GM19397 (cell line): ENCODE results near the gene HTRA3.

Experiments
- ATAC-seq: cut with Tn5 transposase; IDR thresholded peaks from one replicate; pipeline ENCODE4 v1.9.1; 2021; ENCODE audit warnings: mild to moderate bottlenecking, moderate library complexity; ENCODE audit not compliant: unreplicated experiment

Gene HTRA3

DNA sequence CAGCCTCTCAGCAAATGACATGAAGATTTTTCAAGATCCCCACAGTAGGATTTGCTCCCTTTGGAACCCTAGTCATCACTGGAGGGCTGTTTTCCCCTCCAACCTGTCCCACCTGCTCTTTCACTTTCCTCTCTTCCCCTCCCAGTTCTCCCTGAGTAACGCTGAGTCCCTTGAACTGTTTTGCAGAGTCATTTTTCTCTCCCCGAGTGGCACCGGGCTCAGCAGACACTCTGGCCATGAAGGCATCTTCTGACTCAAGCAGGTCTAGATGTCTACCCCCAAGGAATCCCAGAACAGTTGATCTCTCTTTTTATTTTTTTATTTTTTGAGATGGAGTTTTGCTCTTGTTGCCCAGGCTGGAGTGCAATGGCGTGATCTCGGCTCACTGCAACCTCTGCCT, 52.2 kb downstream of the HTRA3 start:
- ATAC-seq: no peak

DNA sequence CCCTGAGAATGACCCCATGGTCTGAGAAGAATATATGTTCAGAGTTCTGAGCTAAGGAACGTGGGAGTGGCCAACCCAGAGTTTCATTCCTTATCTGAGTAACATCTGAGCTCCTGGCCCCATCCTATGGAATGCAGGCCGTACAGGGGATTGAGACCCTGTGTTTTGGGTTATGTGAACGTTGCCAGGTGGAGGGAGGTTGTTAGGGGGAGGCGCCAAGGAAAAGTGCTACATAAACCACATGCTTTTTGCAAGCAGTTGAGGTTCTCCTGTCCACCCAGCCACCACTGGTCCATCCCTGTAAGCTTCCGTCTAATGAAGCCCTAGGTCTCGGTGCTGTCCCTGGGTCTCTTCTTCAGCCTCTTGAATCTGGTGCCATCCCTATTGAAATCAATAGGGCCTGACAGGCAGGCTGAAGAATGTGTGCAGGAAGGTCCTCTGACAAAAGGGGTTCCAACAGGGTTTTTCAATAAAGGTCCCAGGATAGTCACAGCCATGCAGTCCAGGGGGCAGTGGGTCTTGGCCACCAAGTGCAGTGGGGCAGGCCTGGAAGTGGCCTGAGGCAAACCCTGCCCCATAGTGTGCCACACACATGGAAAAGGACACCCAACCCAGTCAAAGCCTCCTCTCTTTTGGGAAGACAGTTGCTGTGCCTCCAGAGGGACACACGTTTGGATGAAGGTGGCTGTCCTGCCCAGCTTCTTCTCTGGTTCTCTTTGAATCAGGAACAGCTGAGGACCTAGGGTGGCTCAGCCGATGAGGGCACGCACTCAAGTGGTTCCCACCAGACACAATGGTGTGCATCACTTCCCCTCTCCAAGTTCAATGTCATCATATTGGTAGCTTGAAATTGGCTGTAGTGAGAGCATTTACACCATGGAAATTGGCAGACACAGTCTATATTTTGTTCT, 53.5 kb downstream of the HTRA3 start:
- ATAC-seq: no peak

GRCh38 chr4:8323947-8324555, 54.5 kb downstream of the HTRA3 start:
- no peak for ATAC-seq

DNA sequence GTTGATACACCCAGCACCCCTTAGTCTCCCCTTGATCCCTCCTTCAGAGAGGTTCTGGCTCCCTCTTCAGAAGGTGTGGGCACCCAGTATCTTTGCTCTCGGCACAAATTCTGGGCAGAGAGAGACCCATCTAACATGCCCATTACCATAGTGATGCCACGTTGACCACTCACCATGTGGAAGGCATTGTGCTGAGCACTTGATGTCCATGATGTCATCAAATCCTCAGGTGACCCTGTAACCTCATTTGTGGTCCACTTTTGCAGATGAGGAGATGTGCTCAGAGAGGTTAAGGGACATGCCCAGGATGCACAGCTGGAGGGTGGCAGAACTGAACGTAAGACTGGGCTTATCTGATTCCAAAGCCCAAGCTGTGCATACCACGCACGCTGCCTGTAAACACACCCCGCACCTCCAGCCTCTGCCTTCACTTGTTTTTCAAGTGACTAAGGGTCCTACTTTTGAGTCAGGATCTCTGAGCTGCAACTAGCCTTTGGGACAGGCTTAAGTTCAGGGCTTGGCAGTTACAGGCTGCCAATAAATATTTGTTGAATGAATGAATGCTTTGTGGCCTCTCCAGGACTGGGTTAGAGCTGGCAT, 55.2 kb downstream of the HTRA3 start:
- ATAC-seq: no peak

- no peak for ATAC-seq
Measured at GRCh38 chr4:8325291-8325973, 55.9 kb downstream of the HTRA3 start.

DNA sequence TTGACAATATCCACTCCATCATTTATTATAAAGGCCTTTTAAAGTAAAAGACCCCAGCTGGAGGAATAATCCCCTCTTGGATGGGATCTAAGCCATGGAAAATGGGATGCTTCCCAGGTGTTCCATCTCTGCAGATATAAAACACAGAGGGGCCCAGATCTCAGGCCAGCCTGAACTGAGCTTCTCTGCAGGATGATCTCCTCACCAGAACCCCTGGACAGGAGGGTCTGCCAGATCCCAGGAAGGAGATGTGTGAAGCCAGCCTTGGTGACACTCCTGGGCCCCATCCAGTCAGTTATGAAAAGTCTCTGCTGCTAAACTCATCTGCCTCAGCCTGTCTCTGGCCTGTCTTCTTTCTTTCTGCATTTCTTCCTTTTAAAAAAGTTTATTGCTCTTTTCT, 56.7 kb downstream of the HTRA3 start:
- ATAC-seq: no peak

GRCh38 chr4:8328456-8328855, 58.9 kb downstream of the HTRA3 start:
- ATAC-seq: no peak

- ATAC-seq: no peak
Measured at GRCh38 chr4:8328866-8329559, 59.5 kb downstream of the HTRA3 start.

DNA sequence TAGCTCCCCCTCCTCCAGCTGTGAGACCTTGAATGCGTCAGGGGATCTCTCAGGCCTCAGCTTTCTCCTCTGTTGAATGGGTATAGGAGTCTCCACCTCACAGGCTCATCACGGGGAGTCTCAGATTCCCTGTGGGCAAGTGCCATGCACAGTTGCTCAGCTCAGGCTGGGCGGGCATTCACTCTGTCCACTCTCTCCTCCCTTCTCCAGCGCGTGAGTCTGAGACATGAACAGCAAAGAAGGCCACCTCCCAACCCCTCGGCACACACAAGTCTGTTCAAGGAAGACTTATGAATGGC, 60.0 kb downstream of the HTRA3 start:
- ATAC-seq: no peak

- no peak for ATAC-seq
Measured at GRCh38 chr4:8329859-8330761, 60.6 kb downstream of the HTRA3 start.

GRCh38 chr4:8330821-8331574, 61.4 kb downstream of the HTRA3 start:
- ATAC-seq: no peak

GRCh38 chr4:8331575-8331955, 62.0 kb downstream of the HTRA3 start:
- ATAC-seq: no peak

DNA sequence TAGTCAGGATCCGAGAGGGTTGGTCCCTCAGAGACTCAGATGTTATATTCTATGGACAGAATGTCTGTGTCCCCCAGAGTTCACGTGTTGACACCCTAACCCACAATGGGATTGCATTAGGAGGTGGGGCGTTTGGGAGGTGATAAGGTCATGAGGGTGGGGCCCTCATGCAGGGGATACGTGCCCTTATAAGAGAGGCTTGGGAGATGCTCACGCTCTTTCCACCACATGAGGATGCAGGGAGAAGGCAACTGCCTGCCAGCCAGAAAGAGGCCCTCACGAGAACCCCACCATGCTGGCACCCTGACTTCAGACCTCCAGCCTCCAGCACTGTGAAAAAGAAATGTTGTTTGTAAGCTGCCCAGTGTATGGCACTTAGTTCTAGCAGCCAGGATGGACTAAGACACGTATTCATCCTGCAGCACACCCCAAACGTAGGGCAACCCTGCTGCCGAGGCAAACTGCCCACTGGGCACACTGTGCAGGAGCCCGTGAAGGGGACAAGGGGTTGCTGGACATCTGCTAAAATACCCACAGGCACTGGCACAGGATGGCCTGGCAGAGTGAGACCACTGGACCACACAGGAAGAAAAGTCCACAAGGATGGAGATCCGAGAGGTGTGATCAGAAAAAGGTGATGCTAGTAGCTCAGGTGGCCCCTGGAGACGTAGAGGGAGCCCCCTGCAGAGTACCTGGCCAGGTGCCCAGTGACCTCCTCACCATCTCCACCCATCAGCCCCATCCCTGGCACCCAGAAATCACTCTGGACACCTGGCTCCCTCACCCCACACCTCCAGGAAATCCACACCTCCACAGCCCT, 62.7 kb downstream of the HTRA3 start:
- ATAC-seq: no peak

DNA sequence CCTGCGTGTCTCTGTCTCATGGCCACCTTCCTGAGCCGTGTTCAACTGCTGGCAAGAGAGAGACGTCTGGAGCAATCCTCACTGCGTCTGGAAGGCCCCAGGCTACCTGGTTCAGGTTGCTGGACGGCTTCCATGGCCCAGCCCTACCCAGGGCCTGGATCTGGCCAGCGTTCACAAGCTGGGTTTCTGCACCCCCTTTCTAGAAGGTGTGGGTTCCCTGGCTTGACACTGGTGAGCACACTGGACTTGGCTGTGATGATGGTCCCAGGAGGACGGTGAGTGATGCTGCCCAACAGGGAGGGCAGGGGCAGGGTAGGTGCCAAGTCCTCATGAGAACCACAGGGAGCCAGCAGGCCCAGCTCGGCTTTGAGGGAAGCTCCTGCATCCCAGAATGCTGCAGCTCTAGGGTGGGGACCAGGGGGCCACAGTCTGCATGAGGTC, 63.4 kb downstream of the HTRA3 start:
- no peak for ATAC-seq

- no peak for ATAC-seq
Measured at GRCh38 chr4:8333726-8334460, 64.3 kb downstream of the HTRA3 start.

DNA sequence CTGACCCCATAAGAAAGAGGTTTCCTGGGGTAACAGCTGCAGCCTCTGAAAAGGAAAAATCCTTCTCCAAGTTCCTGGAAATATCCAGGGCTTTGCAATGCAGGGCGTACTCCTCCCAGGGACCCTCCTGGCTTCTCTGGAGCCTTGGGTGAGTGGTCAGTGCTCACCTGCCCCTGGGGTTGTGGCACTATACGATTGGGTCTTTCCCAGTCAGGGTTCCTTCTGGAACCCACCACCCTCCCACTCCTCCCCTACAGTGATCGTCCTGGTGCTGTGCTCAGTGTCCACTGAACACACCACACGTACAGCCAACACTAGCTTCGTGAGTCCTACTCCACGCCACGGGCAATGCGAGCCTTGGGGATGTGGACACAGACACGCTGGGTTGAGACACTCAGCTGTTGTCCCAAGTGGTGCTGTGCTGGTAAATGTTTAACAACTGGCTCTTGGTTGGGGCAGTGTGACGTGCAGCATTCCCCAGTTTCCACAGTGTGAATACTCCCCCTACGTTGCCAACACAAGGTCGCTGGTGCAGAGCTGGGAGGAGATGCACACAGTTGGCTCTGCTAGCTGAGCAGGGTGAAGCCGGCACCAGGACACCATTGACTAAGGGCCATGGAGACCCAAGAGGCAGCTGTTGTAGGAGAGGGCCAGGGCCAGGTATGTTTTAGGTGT, 65.4 kb downstream of the HTRA3 start:
- no peak for ATAC-seq

DNA sequence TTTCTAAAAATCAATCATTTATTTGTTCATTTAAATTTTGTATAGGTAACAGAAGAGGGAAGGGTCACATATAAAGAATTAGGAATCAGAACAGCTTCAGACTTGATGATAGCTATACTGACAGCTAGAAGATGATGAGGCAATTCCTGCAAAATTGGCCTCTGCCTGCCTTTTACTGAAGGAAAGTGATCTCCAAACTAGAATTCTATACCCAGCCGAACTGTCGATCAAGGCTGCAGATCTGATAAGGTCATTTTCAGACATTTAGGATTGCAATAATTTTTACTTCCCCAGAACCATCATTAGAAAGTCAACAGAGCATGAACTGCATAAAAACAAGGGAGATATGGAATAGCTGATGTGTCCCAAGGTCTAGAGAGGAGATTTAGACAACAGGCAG, 66.3 kb downstream of the HTRA3 start:
- ATAC-seq: no peak
